Mucosa of rectum (tissue), 2 donors: ENCODE data around the gene EML4.

Experiments used
- H3K27ac ChIP-seq, 2 donors: one replicate each; pipeline ENCODE4 v1.7.0; 2013; ENCODE audit warnings: inconsistent platforms in 2 of 2, low read depth in 2 of 2, low read length in 2 of 2
- H3K27me3 ChIP-seq, 2 donors: one replicate each; pipeline ENCODE4 v1.7.0; 2013; ENCODE audit warnings: low read length in 2 of 2; ENCODE audit not compliant: control insufficient read depth in 2 of 2, insufficient read depth in 2 of 2
- H3K36me3 ChIP-seq, 2 donors: one replicate each; pipeline ENCODE4 v1.7.0; 2013; ENCODE audit warnings: low read length in 2 of 2; ENCODE audit not compliant: control insufficient read depth in 2 of 2, insufficient read depth in 2 of 2
- H3K4me1 ChIP-seq, 2 donors: one replicate each; pipeline ENCODE4 v1.7.0; 2013; ENCODE audit warnings: low read length in 2 of 2, mild to moderate bottlenecking in 1 of 2; ENCODE audit not compliant: control insufficient read depth in 2 of 2, insufficient read depth in 2 of 2
- H3K4me3 ChIP-seq, 2 donors: one replicate each; pipeline ENCODE4 v1.7.0; 2013; ENCODE audit warnings: low read length in 2 of 2
- H3K9ac ChIP-seq, 2 donors: one replicate each; pipeline ENCODE4 v1.7.0; 2013; ENCODE audit warnings: low read length in 2 of 2, low read depth in 1 of 2, mild to moderate bottlenecking in 1 of 2
- H3K9me3 ChIP-seq, 2 donors: one replicate each; pipeline ENCODE4 v1.7.0; 2013; ENCODE audit warnings: low read length in 2 of 2; ENCODE audit not compliant: control insufficient read depth in 2 of 2
- donor health status: healthy.
- donor health status: Normal muscosa, but diverticular disease.

Gene EML4

GRCh38 chr2:42223067-42223854, 54.1 kb downstream of the EML4 start:
- H3K4me1 ChIP-seq, result peaks cover 11 to 16% of the 10 kb centered on the region in 2 donors
- no peak overlapping the region for H3K4me3 ChIP-seq
- H3K27ac ChIP-seq, result no peak overlapping the region
- H3K9ac ChIP-seq, result no peak overlapping the region
- H3K27me3 ChIP-seq, result no peaks in the 10 kb centered on the region
- H3K9me3 ChIP-seq, result no peaks in the 10 kb centered on the region
- H3K36me3 ChIP-seq, result no peaks in the 10 kb centered on the region

GRCh38 chr2:42223855-42224268, 54.7 kb downstream of the EML4 start:
- no peaks in the 10 kb centered on the region for H3K36me3 ChIP-seq
- H3K27me3 ChIP-seq, result no peaks in the 10 kb centered on the region
- H3K4me1 ChIP-seq, result peaks cover 11 to 16% of the 10 kb centered on the region in 2 donors
- no peak overlapping the region for H3K9ac ChIP-seq
- H3K27ac ChIP-seq, result peak overlapping the region in 1 of 2 donors; percentile 28
- no peaks in the 10 kb centered on the region for H3K9me3 ChIP-seq
- no peak overlapping the region for H3K4me3 ChIP-seq

DNA sequence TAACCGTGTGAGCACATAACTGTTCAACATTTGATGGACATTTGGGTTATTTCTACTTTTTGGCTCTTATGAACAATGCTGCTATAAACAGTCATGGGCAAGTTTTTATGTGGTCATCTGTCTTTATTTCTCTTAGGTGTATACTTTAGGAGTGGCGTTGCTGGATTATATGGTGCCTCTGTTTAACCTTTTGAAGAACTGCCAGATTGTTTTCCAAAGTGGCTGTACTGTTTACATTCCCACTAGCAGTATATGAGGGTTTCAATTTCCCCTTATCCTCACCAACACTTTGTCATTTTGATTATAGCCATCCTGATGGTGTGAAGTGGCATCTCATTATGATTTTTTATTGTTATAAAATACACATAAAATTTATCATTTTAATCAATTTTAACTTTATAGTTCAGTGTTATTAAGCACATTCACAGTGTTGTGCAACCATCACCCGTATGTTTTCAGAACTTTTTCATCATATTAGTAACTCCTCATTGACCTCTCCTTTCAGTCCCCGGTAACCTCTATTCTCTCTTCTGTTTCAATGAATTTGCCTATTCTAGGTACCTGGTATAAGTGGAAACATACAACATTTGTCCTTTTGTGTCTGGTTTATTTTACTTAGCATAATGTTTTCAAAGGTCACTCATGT, 55.4 kb downstream of the EML4 start:
- no peaks in the 10 kb centered on the region for H3K27me3 ChIP-seq
- no peaks in the 10 kb centered on the region for H3K36me3 ChIP-seq
- H3K4me1 ChIP-seq, result peaks cover 11 to 16% of the 10 kb centered on the region in 2 donors
- peak overlapping the region in 1 of 2 donors; percentile 28 for H3K27ac ChIP-seq
- H3K9ac ChIP-seq, result no peak overlapping the region
- no peaks in the 10 kb centered on the region for H3K9me3 ChIP-seq
- H3K4me3 ChIP-seq, result no peak overlapping the region

- no peak overlapping the region for H3K4me3 ChIP-seq
- H3K9me3 ChIP-seq, result no peaks in the 10 kb centered on the region
- no peaks in the 10 kb centered on the region for H3K27me3 ChIP-seq
- H3K36me3 ChIP-seq, result no peaks in the 10 kb centered on the region
- H3K9ac ChIP-seq, result no peak overlapping the region
- peaks cover 11 to 16% of the 10 kb centered on the region in 2 donors for H3K4me1 ChIP-seq
- H3K27ac ChIP-seq, result no peak overlapping the region
Measured at GRCh38 chr2:42225573-42225972, 56.4 kb downstream of the EML4 start.

DNA sequence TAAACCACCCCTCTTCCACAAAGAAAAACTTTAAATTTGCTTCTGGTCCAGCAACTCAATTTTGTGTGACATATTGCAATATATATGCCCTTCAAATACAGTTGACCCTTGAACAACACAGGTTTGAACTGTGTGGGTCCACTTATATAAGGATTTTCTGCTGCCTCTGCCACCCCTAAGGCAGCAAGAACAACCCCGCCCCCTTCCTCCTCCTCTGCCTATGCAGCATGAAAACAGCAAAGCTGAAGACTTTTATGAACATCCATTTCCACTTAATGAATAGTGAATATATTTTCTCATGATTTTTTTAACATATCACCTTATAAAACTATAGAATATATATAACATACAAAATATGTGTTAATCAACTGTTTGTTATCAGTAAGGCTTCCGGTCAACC, 58.3 kb downstream of the EML4 start:
- Histone ChIP-seq H3K9me3 (no peaks in the 10 kb centered on the region), H3K9ac (no peak overlapping the region), H3K4me3 (no peak overlapping the region), H3K4me1 (peaks cover 11 to 16% of the 10 kb centered on the region in 2 donors), H3K27ac (no peak overlapping the region), H3K36me3 (no peaks in the 10 kb centered on the region), H3K27me3 (no peaks in the 10 kb centered on the region)

DNA sequence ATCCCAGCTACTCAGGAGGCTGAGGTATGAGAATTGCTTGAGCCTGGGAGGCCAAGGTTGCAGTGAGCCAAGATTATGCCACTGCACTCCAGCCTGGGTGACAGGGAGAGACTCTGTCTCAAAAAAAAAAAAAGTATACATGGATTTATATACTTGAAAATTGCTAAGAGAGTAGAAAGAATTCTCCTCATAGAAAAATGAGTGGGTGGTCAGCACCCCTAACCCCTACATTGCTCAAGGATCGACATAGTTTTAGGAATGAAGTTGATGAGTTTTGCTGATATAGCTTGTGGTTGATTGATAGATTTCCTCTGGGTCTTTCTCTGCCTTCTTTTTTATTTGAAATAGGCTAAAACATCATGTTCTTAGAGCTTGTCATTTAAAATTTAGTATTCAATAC, 58.9 kb downstream of the EML4 start:
- no peaks in the 10 kb centered on the region for H3K27me3 ChIP-seq
- no peaks in the 10 kb centered on the region for H3K36me3 ChIP-seq
- H3K4me1 ChIP-seq, result peaks cover 10 to 13% of the 10 kb centered on the region in 2 donors
- H3K27ac ChIP-seq, result no peak overlapping the region
- no peaks in the 10 kb centered on the region for H3K9me3 ChIP-seq
- no peak overlapping the region for H3K4me3 ChIP-seq
- H3K9ac ChIP-seq, result no peak overlapping the region

DNA sequence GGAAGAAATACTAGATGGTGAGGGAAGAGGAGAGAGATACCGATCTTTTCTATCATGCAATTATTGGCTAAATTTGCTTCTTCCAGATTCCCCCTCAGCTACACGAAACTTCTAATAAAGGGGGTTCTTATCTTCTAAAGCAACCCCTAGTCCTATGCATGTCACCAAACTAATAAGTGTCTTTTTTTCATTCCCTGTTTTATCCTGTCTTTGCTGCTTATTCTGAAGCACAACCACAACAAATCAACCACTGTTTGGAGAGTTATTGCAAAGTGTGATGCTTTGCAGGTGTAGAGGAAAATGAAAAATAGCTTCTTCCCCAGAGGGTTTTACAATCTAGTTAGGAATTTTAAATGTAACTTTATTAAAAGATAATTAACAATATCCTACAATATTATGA, 60.8 kb downstream of the EML4 start:
- Histone ChIP-seq H3K9ac (no peak overlapping the region), H3K27me3 (no peaks in the 10 kb centered on the region), H3K4me3 (no peak overlapping the region), H3K36me3 (no peaks in the 10 kb centered on the region), H3K4me1 (peaks cover 1 to 2% of the 10 kb centered on the region in 2 donors), H3K27ac (no peak overlapping the region), H3K9me3 (no peaks in the 10 kb centered on the region)

DNA sequence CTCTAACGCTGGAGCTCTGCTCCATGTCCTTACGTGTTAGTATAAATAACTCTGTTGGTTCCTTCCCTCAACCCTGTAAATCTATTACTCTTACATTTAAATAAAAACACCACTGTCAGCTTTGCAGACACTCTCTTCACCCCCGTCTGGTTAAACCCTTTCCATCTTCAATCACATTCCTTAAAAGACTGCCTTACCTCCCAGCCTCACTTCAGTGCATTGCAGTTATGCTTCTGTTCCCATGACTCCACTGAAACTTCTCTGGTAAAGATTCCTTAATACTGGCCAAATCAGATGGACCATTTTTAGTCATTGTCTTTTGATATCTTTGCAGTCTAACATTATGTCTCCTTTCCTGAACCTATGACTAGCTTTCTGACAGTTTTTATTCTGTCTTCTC, 61.7 kb downstream of the EML4 start:
- H3K27me3 ChIP-seq, result no peaks in the 10 kb centered on the region
- no peak overlapping the region for H3K4me3 ChIP-seq
- H3K9ac ChIP-seq, result no peak overlapping the region
- H3K36me3 ChIP-seq, result no peaks in the 10 kb centered on the region
- H3K9me3 ChIP-seq, result no peaks in the 10 kb centered on the region
- no peaks in the 10 kb centered on the region for H3K4me1 ChIP-seq
- H3K27ac ChIP-seq, result no peak overlapping the region

DNA sequence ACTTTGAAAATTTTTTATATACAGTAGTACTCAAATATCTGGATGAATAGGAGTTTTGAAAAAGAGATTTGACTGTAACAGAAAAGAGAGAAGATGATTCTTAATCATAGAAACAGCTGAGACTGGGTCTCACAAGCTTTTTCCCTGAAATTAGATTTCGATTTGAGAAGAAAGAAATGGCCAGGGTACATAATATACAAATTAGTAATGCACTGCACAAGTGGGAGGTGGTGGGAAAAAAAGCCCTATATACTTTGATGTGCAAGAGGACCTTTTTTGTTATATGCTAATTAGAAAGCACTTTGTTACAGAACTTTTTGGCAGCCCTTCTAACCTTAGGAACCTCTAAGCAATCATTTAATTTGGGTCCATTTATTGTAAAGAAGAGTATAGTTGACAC, 62.9 kb downstream of the EML4 start:
- Histone ChIP-seq H3K36me3 (no peaks in the 10 kb centered on the region), H3K4me3 (no peak overlapping the region), H3K27ac (no peak overlapping the region), H3K9me3 (no peaks in the 10 kb centered on the region), H3K9ac (no peak overlapping the region), H3K4me1 (no peaks in the 10 kb centered on the region), H3K27me3 (no peaks in the 10 kb centered on the region)

DNA sequence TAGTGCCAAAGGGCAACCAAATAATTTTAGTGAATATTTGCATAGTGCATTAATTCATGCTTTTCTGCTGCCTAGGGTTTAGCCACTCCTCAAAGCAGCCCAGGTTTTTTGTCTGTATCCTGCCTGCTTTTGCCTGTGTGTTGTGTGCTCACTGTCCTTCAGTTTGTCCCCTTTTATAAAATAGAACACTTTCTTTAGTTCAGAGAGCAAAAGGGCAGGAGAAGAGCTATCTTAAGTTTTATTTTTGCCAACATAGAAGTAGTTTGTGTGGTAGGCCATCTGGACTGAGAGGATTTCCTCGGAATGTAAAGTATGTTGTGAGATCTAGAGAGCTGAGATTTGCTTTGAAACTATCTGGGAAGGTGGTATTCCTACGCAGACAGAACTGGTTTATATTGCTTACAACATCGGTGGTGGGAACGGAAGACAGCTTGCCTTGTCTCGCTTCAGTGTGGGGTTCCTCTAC, 64.9 kb downstream of the EML4 start:
- Histone ChIP-seq H3K9ac (no peak overlapping the region), H3K9me3 (no peaks in the 10 kb centered on the region), H3K36me3 (no peaks in the 10 kb centered on the region), H3K27ac (no peak overlapping the region), H3K27me3 (no peaks in the 10 kb centered on the region), H3K4me3 (no peak overlapping the region), H3K4me1 (no peaks in the 10 kb centered on the region)
